Keratinocyte (primary cell): ENCODE data around the gene TNFSF8. TPM values are rescaled to one million over a fixed set of nuclear protein-coding genes. Genes with fewer than 3 reads are reported as not detected.

Experiments used
- DNase-seq: peaks from one replicate; pipeline ENCODE4 v3.0.0-alpha.2; 2011; ENCODE audit warnings: low read depth, missing footprints, low spot score
- FAIRE-seq: peaks from 2 replicates; lab custom pipeline; 2011; peaks lifted over from hg19 to GRCh38; lab: Jason Lieb, UNC
- H2AFZ ChIP-seq: 2 replicates; pipeline ENCODE4 v1.6.0; 2012; ENCODE audit warnings: low read length, control low read depth, inconsistent platforms; ENCODE audit not compliant: control insufficient read depth
- H3K27ac ChIP-seq: 2 replicates; pipeline ENCODE4 v1.5.1; 2011; ENCODE audit warnings: low read length; ENCODE audit not compliant: control insufficient read depth, insufficient read depth
- H3K27me3 ChIP-seq: 3 replicates; pipeline ENCODE4 v1.6.0; 2011; ENCODE audit warnings: low read length; ENCODE audit not compliant: control insufficient read depth, insufficient read depth; ENCODE audit errors: extremely low read depth
- H3K36me3 ChIP-seq, 2 experiments: 2 replicates in 1 of 2; 3 replicates in 1 of 2; pipeline ENCODE4 v1.5.1; 2011; ENCODE audit warnings: low read length in 2 of 2, mild to moderate bottlenecking in 1 of 2; ENCODE audit not compliant: control insufficient read depth in 2 of 2, insufficient read depth in 2 of 2; ENCODE audit errors: extremely low read depth in 1 of 2
- H3K4me1 ChIP-seq: 3 replicates; pipeline ENCODE4 v1.5.1; 2011; ENCODE audit warnings: low read length; ENCODE audit not compliant: control insufficient read depth, insufficient read depth; ENCODE audit errors: extremely low read depth
- H3K4me2 ChIP-seq: 3 replicates; pipeline ENCODE4 v1.6.0; 2011; ENCODE audit warnings: low read depth, low read length; ENCODE audit not compliant: control insufficient read depth, insufficient read depth; ENCODE audit errors: extremely low read depth
- H3K4me3 ChIP-seq, 3 experiments: fragments of 200-600 bp in 1 of 3; sonication (generic) in 1 of 3; 2 replicates in 2 of 3; 3 replicates in 1 of 3; pipeline ENCODE4 v1.5.1; 2011 to 2016; ENCODE audit warnings: low read length in 3 of 3, mild to moderate bottlenecking in 3 of 3, control low read depth in 2 of 3, inconsistent platforms in 1 of 3, low read depth in 1 of 3, mixed read lengths in 1 of 3, mixed run types in 1 of 3, moderate library complexity in 1 of 3; ENCODE audit not compliant: control insufficient read depth in 2 of 3, insufficient read depth in 2 of 3; ENCODE audit errors: extremely low read depth in 1 of 3
- H3K79me2 ChIP-seq: 2 replicates; pipeline ENCODE4 v1.6.0; 2012; ENCODE audit warnings: low read length; ENCODE audit not compliant: control insufficient read depth, insufficient read depth
- H3K9ac ChIP-seq: 3 replicates; pipeline ENCODE4 v1.6.0; 2011; ENCODE audit warnings: low read length; ENCODE audit not compliant: control insufficient read depth, insufficient read depth; ENCODE audit errors: extremely low read depth
- H3K9me1 ChIP-seq: 3 replicates; pipeline ENCODE4 v1.6.0; 2011; ENCODE audit warnings: low read length; ENCODE audit not compliant: control insufficient read depth, insufficient read depth; ENCODE audit errors: extremely low read depth
- H3K9me3 ChIP-seq: 2 replicates; pipeline ENCODE4 v1.5.1; 2012; ENCODE audit warnings: low read depth, low read length; ENCODE audit not compliant: control insufficient read depth
- H4K20me1 ChIP-seq: 3 replicates; pipeline ENCODE4 v1.6.0; 2011; ENCODE audit warnings: low read length; ENCODE audit not compliant: control insufficient read depth, insufficient read depth; ENCODE audit errors: extremely low read depth
- CTCF ChIP-seq, 3 experiments: IDR thresholded peaks in 1 of 3; conservative IDR thresholded peaks in 1 of 3; optimal IDR thresholded peaks in 1 of 3; 2 replicates in 2 of 3; 3 replicates in 1 of 3; pipeline versions ENCODE3 to v1.5.1; 2011; ENCODE audit warnings: low read length in 3 of 3, mild to moderate bottlenecking in 3 of 3, moderate library complexity in 2 of 3, control low read depth in 1 of 3, inconsistent platforms in 1 of 3; ENCODE audit not compliant: insufficient read depth in 2 of 3; ENCODE audit errors: extremely low read depth in 1 of 3
- EZH2 ChIP-seq: IDR thresholded peaks from one replicate; pipeline ENCODE4 v1.6.1; 2012; ENCODE audit warnings: inconsistent platforms, mild to moderate bottlenecking, low read length, moderate library complexity
- dilution Hi-C: fragments of 300-500 bp; cut with MboI; formaldehyde crosslinking; loops from one replicate; pipeline ENCODE4 v1.7.0; 2020; ENCODE audit warnings: low sequenced_read_pairs; ENCODE audit not compliant: extremely low pct_ligation_motif_present
- polyA plus RNA-seq, 5 experiments: library from polyadenylated mRNA; depleted of rRNA in 3 of 5; stranded (reverse) in 3 of 5; stranded (forward) in 1 of 5; unstranded in 1 of 5; fragments of >200 nt; gene quantifications; 1 replicate in 1 of 5; 2 replicates in 3 of 5; 3 replicates in 1 of 5; pipeline versions ENCODE4 v1.2.1 to v1.2.3, GENCODE V29; 2011 to 2012; ENCODE audit warnings: missing spikeins in 2 of 5, low read depth in 1 of 5, low replicate concordance in 1 of 5

Gene TNFSF8
- polyA plus RNA-seq, 1 donor (not counting 4 experiments of a cell fraction or from before 2014, with no cell fraction given), result not detected

GRCh38 chr9:114906922-114907571, 23.3 kb downstream of the TNFSF8 start:
- Histone ChIP-seq H3K4me2 (no peak overlapping the region), H3K9ac (no peak overlapping the region), H3K27ac (no peak overlapping the region), H3K27me3 (no peaks in the 10 kb centered on the region), H4K20me1 (no peaks in the 10 kb centered on the region), H3K79me2 (no peaks in the 10 kb centered on the region), H3K4me1 (peaks cover 25% of the 10 kb centered on the region), H3K4me3 (no peak overlapping the region), H3K9me3 (no peaks in the 10 kb centered on the region), H3K9me1 (no peaks in the 10 kb centered on the region), H3K36me3 (no peaks in the 10 kb centered on the region), H2AFZ (no peak overlapping the region)
- FAIRE-seq (peak; percentile 43), DNase-seq (no peak)
- TF ChIP-seq CTCF (optimal IDR thresholded peaks at IDR 0.05 in 1 of 3, IDR thresholded peaks at IDR 0.05 in 1 of 3, conservative IDR thresholded peaks at IDR 0.05 in 1 of 3; ENCODE audit: extremely low read depth in 1 of 3, insufficient read depth in 2 of 3, low read length in 3 of 3) (peak; percentile 64 to 74 (median 71)), EZH2 (no peak)
- dilution Hi-C loops, result no loop called here

- no peak overlapping the region for H3K4me2 ChIP-seq
- H2AFZ ChIP-seq, result no peak overlapping the region
- DNase-seq (no peak), FAIRE-seq (no peak)
- H3K4me3 ChIP-seq, result no peak overlapping the region
- H3K9me1 ChIP-seq, result no peaks in the 10 kb centered on the region
- peaks cover 35% of the 10 kb centered on the region for H3K4me1 ChIP-seq
- no peaks in the 10 kb centered on the region for H3K36me3 ChIP-seq
- H3K27me3 ChIP-seq, result no peaks in the 10 kb centered on the region
- TF ChIP-seq CTCF (optimal IDR thresholded peaks at IDR 0.05 in 1 of 3, IDR thresholded peaks at IDR 0.05 in 1 of 3, conservative IDR thresholded peaks at IDR 0.05 in 1 of 3; ENCODE audit: extremely low read depth in 1 of 3, insufficient read depth in 2 of 3, low read length in 3 of 3) (no peak), EZH2 (no peak)
- no peaks in the 10 kb centered on the region for H4K20me1 ChIP-seq
- H3K9ac ChIP-seq, result no peak overlapping the region
- no peaks in the 10 kb centered on the region for H3K79me2 ChIP-seq
- dilution Hi-C loops, result no loop called here
- no peaks in the 10 kb centered on the region for H3K9me3 ChIP-seq
- H3K27ac ChIP-seq, result no peak overlapping the region
Observed at GRCh38 chr9:114905170-114905940, 25.0 kb downstream of the TNFSF8 start.
